Fibroblast of skin of back (primary cell): ENCODE data around the gene AOAH.
"Not testable (repeated sequence)": the region's sequence is repeated elsewhere in the genome, so short reads cannot be mapped to it uniquely, and the experiment has no call there.

Experiments used
- DNase-seq: peaks from one replicate; pipeline ENCODE4 v3.0.0-alpha.2; 2013

The AOAH gene

GRCh38 chr7:36535866-36536664 lies 188.2 kb downstream of the AOAH start:
- no peak for DNase-seq

- no peak for DNase-seq
Measured at GRCh38 chr7:36533717-36534116, 190.6 kb downstream of the AOAH start.

- DNase-seq: no peak
Measured at GRCh38 chr7:36532981-36533499, 191.3 kb downstream of the AOAH start.

GRCh38 chr7:36531951-36532350 lies 192.3 kb downstream of the AOAH start:
- DNase-seq: no peak

GRCh38 chr7:36530456-36530855 lies 193.8 kb downstream of the AOAH start:
- no peak for DNase-seq

GRCh38 chr7:36527549-36527913 lies 196.8 kb downstream of the AOAH start:
- DNase-seq: no peak

GRCh38 chr7:36526863-36527548 lies 197.3 kb downstream of the AOAH start:
- DNase-seq: peak; percentile 81

GRCh38 chr7:36523371-36524101 lies 200.8 kb downstream of the AOAH start:
- no peak for DNase-seq

- no peak for DNase-seq
Measured at GRCh38 chr7:36522453-36523007, 201.8 kb downstream of the AOAH start.

- DNase-seq: no peak
Measured at GRCh38 chr7:36521911-36522310, 202.4 kb downstream of the AOAH start.

- no peak for DNase-seq
Measured at GRCh38 chr7:36521133-36521532, 203.2 kb downstream of the AOAH start.

- DNase-seq: no peak
Measured at GRCh38 chr7:36515847-36516246, 208.4 kb downstream of the AOAH start.

GRCh38 chr7:36514289-36515243 lies 209.7 kb downstream of the AOAH start:
- no peak for DNase-seq

- DNase-seq: no peak
Measured at GRCh38 chr7:36513393-36513792, 210.9 kb downstream of the AOAH start.

- DNase-seq: no peak
Measured at GRCh38 chr7:36512616-36513015, 211.7 kb downstream of the AOAH start.

GRCh38 chr7:36509962-36510361 lies 214.3 kb downstream of the AOAH start:
- DNase-seq: no peak

- no peak for DNase-seq
Measured at GRCh38 chr7:36507475-36508440, 216.5 kb downstream of the AOAH start.

- DNase-seq: no peak
Measured at GRCh38 chr7:36506820-36507219, 217.5 kb downstream of the AOAH start.

- DNase-seq: no peak
Measured at GRCh38 chr7:36506130-36506798, 218.0 kb downstream of the AOAH start.

- not testable (repeated sequence) for DNase-seq
Measured at GRCh38 chr7:36504617-36505016, 219.7 kb downstream of the AOAH start.
